ENCODE data around the gene CABLES1. TPM values are rescaled to one million over a fixed set of nuclear protein-coding genes. Genes with fewer than 3 reads are reported as not detected.
A peak's percentile ranks its signal among the peaks of the same experiment; 100 is the strongest.
"Not testable (repeated sequence)": the region's sequence is repeated elsewhere in the genome, so short reads cannot be mapped to it uniquely, and the experiment has no call there.

CABLES1 gene
- total RNA-seq: not detected
- polyA plus RNA-seq (2013, experiment 1 of 2): 0.06 TPM
- 0.18 TPM for polyA plus RNA-seq (2013, experiment 2 of 2)
- 0.11 to 11.4 (median 1.3) reads per million in 172 experiments for total RNA-seq

GRCh38 chr18:23134780-23135549, at the start of gene CABLES1:
TSS of gene CABLES1 (plus strand) at chr18:23135485. CDS start at chr18:23135763, 278 bp downstream.
- peak; percentile 8 for ATAC-seq (ENCODE audit: poor library complexity)
- Histone ChIP-seq H3K27me3 (ENCODE audit: control insufficient read depth in 1 of 2, insufficient read depth in 2 of 2, low read length in 2 of 2) (peaks cover 35 to 44% of the 10 kb centered on the region in 2 experiments), H3K27ac (ENCODE audit: low read depth in 1 of 2, low read length in 2 of 2) (no peak within 1 kb of the TSS), H3K36me3 (ENCODE audit: insufficient read depth, low read length) (no peaks in the 10 kb centered on the region), H3K4me1 (ENCODE audit: insufficient read depth, low read length) (peaks cover 19% of the 10 kb centered on the region), H3K4me3 (ENCODE audit: low read length) (peak within 1 kb of the TSS; percentile 50), H3K9me3 (ENCODE audit: control insufficient read depth in 1 of 2, insufficient read depth in 1 of 2, low read length in 2 of 2) (peaks cover 0 to 7% of the 10 kb centered on the region in 2 experiments)
- TF ChIP-seq CTCF (IDR thresholded peaks at IDR 0.05): no peak
- H3K27ac Mint-ChIP-seq: no peak within 1 kb of the TSS
- peaks cover 61% of the 10 kb centered on the region for H3K27me3 Mint-ChIP-seq
- peak within 1 kb of the TSS; percentile 80 for H3K4me3 Mint-ChIP-seq
- POLR2A ChIA-PET: interaction anchor here (1.3 kb wide), 1 partner anchor 85 kb away, joined by 4 read pairs; no protein-coding TSS in a partner anchor
- intact Hi-C loops (cut with DNase I, micrococcal nuclease): loop anchor here (5.0 to 10.0 kb wide), 9 partner anchors 60 to 677 kb away; partner anchors contain the start of genes RBBP8 (in 1 of the 2) and RMC1 (in 1 of the 2)
- H3K4me1 Mint-ChIP-seq (ENCODE audit: low read depth): peaks cover 23% of the 10 kb centered on the region
- DNase-seq: peak in 7 of 14 experiments; percentile 13 to 44 (median 35)
- CTCF ChIA-PET: no interaction called here
- H3K36me3 Mint-ChIP-seq (ENCODE audit: low read depth): no peaks in the 10 kb centered on the region
- no peaks in the 10 kb centered on the region for H3K9me3 Mint-ChIP-seq

GRCh38 chr18:23087352-23087751, 47.9 kb upstream of the CABLES1 start:
- no peaks in the 10 kb centered on the region for H3K27me3 ChIP-seq (ENCODE audit: control insufficient read depth in 1 of 2, insufficient read depth in 2 of 2, low read length in 2 of 2)
- H3K4me3 Mint-ChIP-seq: no peak overlapping the region
- intact Hi-C loops (cut with DNase I, micrococcal nuclease): no loop called here
- no peak overlapping the region for H3K27ac Mint-ChIP-seq
- H3K27me3 Mint-ChIP-seq: no peaks in the 10 kb centered on the region
- no peak for DNase-seq
- ChIA-PET POLR2A (no interaction called here), CTCF (interaction anchor here (1.5 kb wide), 1 partner anchor 21 kb away, joined by 5 read pairs; no protein-coding TSS in a partner anchor)
- H3K9me3 ChIP-seq (ENCODE audit: control insufficient read depth in 1 of 2, insufficient read depth in 1 of 2, low read length in 2 of 2): no peaks in the 10 kb centered on the region
- H3K27ac ChIP-seq (ENCODE audit: low read depth in 1 of 2, low read length in 2 of 2): no peak overlapping the region
- H3K36me3 ChIP-seq (ENCODE audit: insufficient read depth, low read length): no peaks in the 10 kb centered on the region
- no peaks in the 10 kb centered on the region for H3K9me3 Mint-ChIP-seq
- ATAC-seq (ENCODE audit: poor library complexity): no peak
- peaks cover 9% of the 10 kb centered on the region for H3K4me1 Mint-ChIP-seq (ENCODE audit: low read depth)
- H3K36me3 Mint-ChIP-seq (ENCODE audit: low read depth): no peaks in the 10 kb centered on the region
- no peaks in the 10 kb centered on the region for H3K4me1 ChIP-seq (ENCODE audit: insufficient read depth, low read length)
- no peak overlapping the region for H3K4me3 ChIP-seq (ENCODE audit: low read length)
- TF ChIP-seq CTCF (IDR thresholded peaks at IDR 0.05): no peak

- Histone ChIP-seq H3K4me1 (ENCODE audit: insufficient read depth, low read length) (no peaks in the 10 kb centered on the region), H3K36me3 (ENCODE audit: insufficient read depth, low read length) (no peaks in the 10 kb centered on the region), H3K27ac (ENCODE audit: low read depth in 1 of 2, low read length in 2 of 2) (no peak overlapping the region), H3K4me3 (ENCODE audit: low read length) (no peak overlapping the region), H3K27me3 (ENCODE audit: control insufficient read depth in 1 of 2, insufficient read depth in 2 of 2, low read length in 2 of 2) (no peaks in the 10 kb centered on the region), H3K9me3 (ENCODE audit: control insufficient read depth in 1 of 2, insufficient read depth in 1 of 2, low read length in 2 of 2) (no peaks in the 10 kb centered on the region)
- peaks cover 11% of the 10 kb centered on the region for H3K4me1 Mint-ChIP-seq (ENCODE audit: low read depth)
- H3K9me3 Mint-ChIP-seq: no peaks in the 10 kb centered on the region
- ChIA-PET POLR2A (no interaction called here), CTCF (no interaction called here)
- intact Hi-C loops (cut with DNase I, micrococcal nuclease): no loop called here
- no peaks in the 10 kb centered on the region for H3K27me3 Mint-ChIP-seq
- DNase-seq (no peak), ATAC-seq (ENCODE audit: poor library complexity) (no peak)
- H3K4me3 Mint-ChIP-seq: no peak overlapping the region
- H3K36me3 Mint-ChIP-seq (ENCODE audit: low read depth): no peaks in the 10 kb centered on the region
- TF ChIP-seq CTCF (IDR thresholded peaks at IDR 0.05): no peak
- H3K27ac Mint-ChIP-seq: no peak overlapping the region
These were observed 47.0 kb upstream of the CABLES1 start for GRCh38 chr18:23088310-23088709.

GRCh38 chr18:23091017-23091993, 44.0 kb upstream of the CABLES1 start:
- POLR2A ChIA-PET: not testable (repeated sequence)

More at GRCh38 chr18:23091017-23091993, 44.0 kb upstream of the CABLES1 start:
- ATAC-seq (ENCODE audit: poor library complexity); H3K36me3 Mint-ChIP-seq (ENCODE audit: low read depth); H3K27me3 Mint-ChIP-seq; H3K27ac ChIP-seq (ENCODE audit: low read depth in 1 of 2, low read length in 2 of 2); CTCF ChIA-PET; H3K4me1 ChIP-seq (ENCODE audit: insufficient read depth, low read length); H3K9me3 ChIP-seq (ENCODE audit: control insufficient read depth in 1 of 2, insufficient read depth in 1 of 2, low read length in 2 of 2); H3K27ac Mint-ChIP-seq; H3K4me3 ChIP-seq (ENCODE audit: low read length); H3K36me3 ChIP-seq (ENCODE audit: insufficient read depth, low read length); H3K4me3 Mint-ChIP-seq; H3K9me3 Mint-ChIP-seq; H3K27me3 ChIP-seq (ENCODE audit: control insufficient read depth in 1 of 2, insufficient read depth in 2 of 2, low read length in 2 of 2): not testable (repeated sequence)
- peak in 1 of 14 experiments; percentile 8 for DNase-seq
- intact Hi-C loops (cut with DNase I, micrococcal nuclease): loop anchor here in 1 of 2 experiments (10.0 kb wide), 1 partner anchor 57 kb away; no protein-coding TSS in a partner anchor
- H3K4me1 Mint-ChIP-seq (ENCODE audit: low read depth): peaks cover 11% of the 10 kb centered on the region
